Dendritic cell treated with granulocyte-macrophage colony-stimulating factor and Interleukin-4, amounts not matched to agents 40 ng/mL and 50 ng/mL, for 4 days (primary cell): ENCODE data around the gene NUP58.
A peak's percentile ranks its signal among the peaks of the same experiment; 100 is the strongest.

ENCODE experiments used
- H3K27ac Mint-ChIP-seq: one replicate; pipeline ENCODE4 v1.8.0; 2022; ENCODE audit warnings: mild to moderate bottlenecking, mixed read lengths
- H3K27me3 Mint-ChIP-seq: one replicate; pipeline ENCODE4 v1.8.0; 2022; ENCODE audit warnings: mild to moderate bottlenecking, mixed read lengths
- H3K36me3 Mint-ChIP-seq: one replicate; pipeline ENCODE4 v1.8.0; 2022; ENCODE audit warnings: low read depth, mixed read lengths
- H3K4me1 Mint-ChIP-seq: one replicate; pipeline ENCODE4 v1.8.0; 2022; ENCODE audit warnings: low read depth, mixed read lengths
- H3K4me3 Mint-ChIP-seq: one replicate; pipeline ENCODE4 v1.8.0; 2022; ENCODE audit warnings: mild to moderate bottlenecking, moderate library complexity, mixed read lengths
- H3K9me3 Mint-ChIP-seq: one replicate; pipeline ENCODE4 v1.8.0; 2022; ENCODE audit warnings: mixed read lengths
- intact Hi-C: fragments of 100-400 bp; cut with micrococcal nuclease; formaldehyde crosslinking; loops from one replicate; pipeline ENCODE4 v1.15.0; 2022

Gene NUP58, protein sequence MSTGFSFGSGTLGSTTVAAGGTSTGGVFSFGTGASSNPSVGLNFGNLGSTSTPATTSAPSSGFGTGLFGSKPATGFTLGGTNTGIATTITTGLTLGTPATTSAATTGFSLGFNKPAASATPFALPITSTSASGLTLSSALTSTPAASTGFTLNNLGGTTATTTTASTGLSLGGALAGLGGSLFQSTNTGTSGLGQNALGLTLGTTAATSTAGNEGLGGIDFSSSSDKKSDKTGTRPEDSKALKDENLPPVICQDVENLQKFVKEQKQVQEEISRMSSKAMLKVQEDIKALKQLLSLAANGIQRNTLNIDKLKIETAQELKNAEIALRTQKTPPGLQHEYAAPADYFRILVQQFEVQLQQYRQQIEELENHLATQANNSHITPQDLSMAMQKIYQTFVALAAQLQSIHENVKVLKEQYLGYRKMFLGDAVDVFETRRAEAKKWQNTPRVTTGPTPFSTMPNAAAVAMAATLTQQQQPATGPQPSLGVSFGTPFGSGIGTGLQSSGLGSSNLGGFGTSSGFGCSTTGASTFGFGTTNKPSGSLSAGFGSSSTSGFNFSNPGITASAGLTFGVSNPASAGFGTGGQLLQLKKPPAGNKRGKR

DNA sequence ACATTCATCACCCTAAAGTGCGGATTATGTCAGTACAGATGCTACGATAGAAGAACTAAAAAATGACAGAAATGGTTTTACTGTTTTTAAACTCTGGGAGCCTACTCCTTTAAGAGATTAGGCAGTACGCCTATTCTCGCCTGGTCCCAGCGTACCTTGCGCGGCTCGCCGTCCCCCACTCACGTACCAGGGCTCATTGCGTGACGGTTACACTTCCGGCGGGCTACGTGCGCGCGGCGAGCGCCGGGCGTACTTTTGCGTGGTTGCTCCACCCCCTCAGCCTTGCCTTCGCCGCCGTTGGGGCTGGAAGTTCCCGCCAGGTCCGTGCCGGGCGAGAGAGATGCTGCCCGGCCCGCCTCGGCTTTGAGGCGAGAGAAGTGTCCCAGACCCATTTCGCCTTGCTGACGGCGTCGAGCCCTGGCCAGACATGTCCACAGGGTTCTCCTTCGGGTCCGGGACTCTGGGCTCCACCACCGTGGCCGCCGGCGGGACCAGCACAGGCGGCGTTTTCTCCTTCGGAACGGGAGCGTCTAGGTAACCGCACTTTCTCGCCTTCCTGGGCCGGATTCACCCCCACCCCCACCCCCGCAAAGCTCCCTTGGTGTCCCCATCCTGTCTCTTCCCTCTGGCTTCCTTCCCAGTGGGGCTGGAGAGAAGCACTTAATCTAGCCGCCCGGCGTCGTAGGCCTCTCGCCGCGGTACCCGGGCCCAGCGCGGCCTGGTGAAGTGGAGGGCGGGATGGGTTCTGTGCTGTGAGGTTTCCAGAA is at the start of gene NUP58:
TSS of gene NUP58 (plus strand) at position 279 of the 767 bp plus-strand sequence. CDS start at position 428, 149 bp downstream.
- peaks cover 8% of the 10 kb centered on the region for H3K27me3 Mint-ChIP-seq
- intact Hi-C loops = loop anchor here (1.0 to 10.0 kb wide), 3 partner anchors 14 to 1927 kb away; partner anchors contain the start of gene MTMR6
- peak within 1 kb of the TSS; percentile 89 for H3K27ac Mint-ChIP-seq
- H3K36me3 Mint-ChIP-seq = peaks cover 38% of the 10 kb centered on the region
- H3K4me1 Mint-ChIP-seq = peaks cover 50% of the 10 kb centered on the region
- peak within 1 kb of the TSS; percentile 86 for H3K4me3 Mint-ChIP-seq
- no peaks in the 10 kb centered on the region for H3K9me3 Mint-ChIP-seq

DNA sequence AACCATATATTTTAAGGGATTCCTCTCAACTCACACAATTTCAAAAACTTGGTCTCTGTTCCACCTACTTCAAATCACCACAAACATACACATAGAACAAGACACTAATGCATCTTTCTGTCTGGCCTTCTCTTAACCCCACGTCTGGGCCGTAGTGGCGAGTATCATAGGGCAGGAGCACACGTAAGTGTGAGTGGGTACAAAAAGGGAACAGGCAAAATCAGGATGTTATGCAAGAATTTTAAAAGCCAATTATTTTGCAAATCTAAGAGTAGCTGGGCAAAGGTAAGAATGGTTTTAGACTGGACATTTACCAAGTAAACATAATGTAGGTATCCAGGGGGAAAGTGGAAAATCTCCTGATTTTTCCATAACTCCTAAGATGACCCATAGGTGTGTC is 49.2 kb upstream of the NUP58 start:
- Mint-ChIP-seq H3K27me3 (no peaks in the 10 kb centered on the region), H3K4me1 (peaks cover 20% of the 10 kb centered on the region), H3K27ac (no peak overlapping the region), H3K9me3 (no peaks in the 10 kb centered on the region), H3K4me3 (no peak overlapping the region), H3K36me3 (peaks cover 62% of the 10 kb centered on the region)
- intact Hi-C loops = loop anchor here (5.0 to 10.0 kb wide), 2 partner anchors 80 to 767 kb away; no protein-coding TSS in a partner anchor

DNA sequence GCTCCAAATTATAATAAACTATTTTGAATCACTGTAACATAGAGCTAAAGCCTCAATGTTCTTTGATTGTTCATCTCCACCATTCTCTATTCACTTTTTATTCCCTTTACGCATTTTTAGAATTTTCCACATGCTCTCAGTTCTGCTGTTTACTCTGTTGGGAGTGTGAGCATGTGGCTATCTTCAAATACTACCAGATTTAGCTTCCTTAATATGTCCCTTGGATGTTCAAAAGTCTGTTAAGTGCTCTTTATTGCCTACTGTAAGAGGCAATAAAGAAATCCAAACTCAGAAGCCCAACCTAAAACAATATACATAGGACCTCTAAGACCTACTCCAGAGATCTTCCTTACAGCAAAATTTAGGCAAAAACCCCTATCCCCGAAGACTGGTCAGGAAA is 48.7 kb upstream of the NUP58 start:
- no peak overlapping the region for H3K27ac Mint-ChIP-seq
- no peaks in the 10 kb centered on the region for H3K9me3 Mint-ChIP-seq
- intact Hi-C loops = loop anchor here (5.0 to 10.0 kb wide), 2 partner anchors 80 to 768 kb away; no protein-coding TSS in a partner anchor
- H3K4me3 Mint-ChIP-seq = no peak overlapping the region
- no peaks in the 10 kb centered on the region for H3K27me3 Mint-ChIP-seq
- H3K4me1 Mint-ChIP-seq = peaks cover 20% of the 10 kb centered on the region
- peaks cover 67% of the 10 kb centered on the region for H3K36me3 Mint-ChIP-seq

DNA sequence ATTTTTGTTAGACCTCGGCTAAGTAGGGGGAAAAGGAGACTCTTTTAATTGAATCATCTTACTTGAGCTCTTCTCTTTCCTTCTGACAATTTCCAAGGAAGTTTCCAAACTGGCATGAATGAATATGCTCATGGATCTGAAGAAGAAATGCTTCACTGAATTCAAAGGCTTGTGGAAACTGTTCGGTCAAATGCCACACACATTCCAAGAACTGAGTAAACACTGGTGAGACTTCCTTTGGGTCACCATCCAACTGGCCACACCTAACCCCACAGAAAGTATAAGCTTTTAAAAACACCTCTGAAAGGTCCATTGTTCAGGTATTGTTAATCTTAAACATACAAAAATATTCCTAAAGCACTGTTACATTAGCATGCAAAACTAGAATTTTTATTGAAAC is 47.7 kb upstream of the NUP58 start:
- H3K4me3 Mint-ChIP-seq = no peak overlapping the region
- H3K9me3 Mint-ChIP-seq = no peaks in the 10 kb centered on the region
- peaks cover 20% of the 10 kb centered on the region for H3K4me1 Mint-ChIP-seq
- H3K36me3 Mint-ChIP-seq = peaks cover 69% of the 10 kb centered on the region
- no peaks in the 10 kb centered on the region for H3K27me3 Mint-ChIP-seq
- H3K27ac Mint-ChIP-seq = no peak overlapping the region
- intact Hi-C loops = loop anchor here (5.0 to 10.0 kb wide), 2 partner anchors 79 to 769 kb away; no protein-coding TSS in a partner anchor

DNA sequence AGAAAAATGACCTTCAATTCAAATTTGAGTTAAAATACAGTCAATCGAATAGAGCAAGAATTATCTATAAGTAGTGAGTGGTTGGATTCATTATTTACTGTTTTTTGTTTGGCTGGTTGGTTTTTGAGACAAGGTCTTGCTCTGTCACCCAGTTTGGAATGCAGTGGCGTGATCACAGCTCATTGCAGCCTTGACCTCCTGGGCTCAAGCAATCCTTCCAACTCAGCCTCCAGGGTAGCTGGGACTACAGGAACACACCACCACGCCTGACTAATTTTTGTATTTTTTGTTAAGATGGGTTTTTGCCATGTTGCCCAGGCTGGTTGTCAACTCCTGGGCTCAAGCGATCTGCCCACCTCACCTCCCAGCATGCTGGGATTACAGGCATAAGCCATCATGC is 39.2 kb upstream of the NUP58 start:
- H3K4me1 Mint-ChIP-seq = no peaks in the 10 kb centered on the region
- intact Hi-C loops = no loop called here
- H3K4me3 Mint-ChIP-seq = no peak overlapping the region
- H3K27me3 Mint-ChIP-seq = no peaks in the 10 kb centered on the region
- H3K36me3 Mint-ChIP-seq = peaks cover 72% of the 10 kb centered on the region
- no peak overlapping the region for H3K27ac Mint-ChIP-seq
- no peaks in the 10 kb centered on the region for H3K9me3 Mint-ChIP-seq

DNA sequence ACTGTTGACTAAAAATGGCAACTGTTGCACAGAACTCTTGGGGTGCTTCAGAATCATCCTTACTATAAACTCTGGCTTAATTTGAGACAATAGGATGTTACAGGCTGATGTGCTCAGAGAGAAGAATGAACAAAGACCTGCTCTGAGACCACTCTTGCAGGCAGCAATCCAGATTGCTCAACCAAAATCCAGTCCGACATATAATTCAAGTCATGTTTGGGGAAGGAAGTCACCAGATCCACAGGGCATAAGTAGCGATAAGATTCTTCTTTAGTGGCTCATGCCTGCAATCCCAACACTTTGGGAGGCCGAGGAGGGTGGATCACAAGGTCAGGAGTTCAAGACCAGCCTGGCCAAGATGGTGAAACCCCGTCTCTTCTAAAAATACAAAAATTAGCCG is 34.7 kb upstream of the NUP58 start:
- Mint-ChIP-seq H3K9me3 (no peaks in the 10 kb centered on the region), H3K27ac (no peak overlapping the region), H3K4me3 (no peak overlapping the region), H3K27me3 (no peaks in the 10 kb centered on the region), H3K4me1 (peaks cover 13% of the 10 kb centered on the region), H3K36me3 (peaks cover 89% of the 10 kb centered on the region)
- intact Hi-C loops = loop anchor here (1.0 to 5.0 kb wide), 2 partner anchors 21 to 36 kb away; partner anchors contain the start of genes MTMR6 and NUP58

DNA sequence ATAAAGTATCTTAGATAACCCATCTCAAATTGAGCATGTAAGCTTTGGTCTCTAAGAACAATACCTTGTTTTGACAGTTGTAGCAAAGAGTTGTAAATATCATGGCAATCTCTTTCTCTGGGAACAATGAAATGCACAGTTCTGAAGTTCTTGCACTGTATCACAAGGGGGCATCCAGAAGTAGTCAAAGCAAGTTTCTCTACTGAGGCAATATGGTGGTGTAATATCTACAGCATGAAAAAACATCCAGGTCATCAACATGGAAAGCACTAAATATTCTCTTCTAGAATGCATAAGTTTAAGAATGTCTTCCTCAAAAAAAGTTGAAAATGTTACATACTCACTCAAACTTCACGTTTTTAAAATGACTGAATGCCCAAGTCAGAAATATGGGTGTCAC is 33.7 kb upstream of the NUP58 start:
- intact Hi-C loops = loop anchor here (1.0 to 5.0 kb wide), 2 partner anchors 20 to 35 kb away; partner anchors contain the start of genes MTMR6 and NUP58
- Mint-ChIP-seq H3K36me3 (peaks cover 87% of the 10 kb centered on the region), H3K4me1 (peaks cover 13% of the 10 kb centered on the region), H3K4me3 (no peak overlapping the region), H3K27ac (peak overlapping the region; percentile 39), H3K9me3 (no peaks in the 10 kb centered on the region), H3K27me3 (no peaks in the 10 kb centered on the region)

DNA sequence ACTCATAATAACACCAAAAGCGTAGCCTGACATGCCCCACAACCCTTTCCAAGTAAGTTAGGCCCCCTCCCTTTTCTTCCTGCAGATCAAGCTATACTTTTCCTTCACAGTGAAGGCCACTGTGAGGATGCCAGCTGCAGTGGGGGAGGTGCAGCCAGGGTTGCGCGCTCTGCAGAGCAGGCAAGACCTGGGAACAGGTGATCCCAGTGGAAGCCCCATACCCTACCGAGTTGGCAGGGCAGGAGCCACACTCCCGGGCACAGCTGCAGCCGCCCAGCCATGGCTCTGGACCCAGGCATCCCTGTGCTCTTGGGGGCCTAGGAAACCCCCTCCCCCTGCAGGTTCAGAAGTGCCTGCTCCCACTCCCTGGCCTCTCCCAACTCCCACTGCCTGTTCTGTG is 32.9 kb upstream of the NUP58 start:
- peaks cover 13% of the 10 kb centered on the region for H3K4me1 Mint-ChIP-seq
- peak overlapping the region; percentile 39 for H3K27ac Mint-ChIP-seq
- intact Hi-C loops = loop anchor here (5.0 kb wide), 1 partner anchor 34 kb away; the partner anchor contains the start of gene NUP58
- H3K27me3 Mint-ChIP-seq = no peaks in the 10 kb centered on the region
- no peaks in the 10 kb centered on the region for H3K9me3 Mint-ChIP-seq
- H3K4me3 Mint-ChIP-seq = no peak overlapping the region
- peaks cover 84% of the 10 kb centered on the region for H3K36me3 Mint-ChIP-seq

DNA sequence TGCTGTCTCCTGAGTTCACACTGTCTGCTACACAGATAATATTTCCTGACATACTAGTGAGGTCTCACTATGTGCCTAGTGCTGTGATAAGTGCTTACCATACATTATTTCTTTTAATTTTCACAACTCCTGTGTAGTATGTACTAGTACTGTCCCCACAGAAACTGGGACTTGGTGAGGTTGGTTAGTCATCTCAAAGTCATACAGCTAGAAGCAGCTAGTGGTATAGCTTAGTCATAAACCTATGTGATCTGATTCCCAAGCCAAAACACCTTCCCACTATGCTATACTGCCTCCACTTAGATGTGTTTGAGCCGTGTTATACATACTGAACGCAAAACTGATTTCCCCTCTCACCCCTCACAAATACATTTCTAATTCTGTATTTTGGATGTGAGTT is 24.7 kb upstream of the NUP58 start:
- Mint-ChIP-seq H3K27ac (no peak overlapping the region), H3K36me3 (peaks cover 29% of the 10 kb centered on the region), H3K27me3 (no peaks in the 10 kb centered on the region), H3K9me3 (no peaks in the 10 kb centered on the region), H3K4me1 (peaks cover 60% of the 10 kb centered on the region), H3K4me3 (no peak overlapping the region)
- intact Hi-C loops = no loop called here

DNA sequence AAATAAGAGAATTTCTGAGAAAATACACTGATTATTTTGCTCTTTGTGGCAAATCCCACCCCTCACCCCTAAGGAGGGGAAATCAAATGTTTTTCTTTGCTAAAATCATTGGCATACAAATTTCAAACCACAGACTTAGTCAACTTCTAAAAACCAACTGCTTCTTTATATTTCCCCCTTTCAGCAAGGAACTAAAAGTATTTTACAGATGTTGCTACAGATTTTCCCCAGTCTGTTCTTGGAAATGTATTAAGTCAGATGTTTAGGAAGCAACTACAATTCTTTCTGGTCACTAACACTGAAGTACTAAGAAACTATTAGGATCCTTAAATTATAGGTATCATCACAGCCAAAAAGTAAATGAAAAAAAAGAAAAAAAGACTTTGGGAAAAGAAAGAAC is 21.0 kb upstream of the NUP58 start:
- Mint-ChIP-seq H3K27me3 (no peaks in the 10 kb centered on the region), H3K27ac (peak overlapping the region; percentile 85), H3K4me3 (peak overlapping the region; percentile 66), H3K9me3 (no peaks in the 10 kb centered on the region), H3K36me3 (peaks cover 36% of the 10 kb centered on the region), H3K4me1 (peaks cover 89% of the 10 kb centered on the region)
- intact Hi-C loops = no loop called here

DNA sequence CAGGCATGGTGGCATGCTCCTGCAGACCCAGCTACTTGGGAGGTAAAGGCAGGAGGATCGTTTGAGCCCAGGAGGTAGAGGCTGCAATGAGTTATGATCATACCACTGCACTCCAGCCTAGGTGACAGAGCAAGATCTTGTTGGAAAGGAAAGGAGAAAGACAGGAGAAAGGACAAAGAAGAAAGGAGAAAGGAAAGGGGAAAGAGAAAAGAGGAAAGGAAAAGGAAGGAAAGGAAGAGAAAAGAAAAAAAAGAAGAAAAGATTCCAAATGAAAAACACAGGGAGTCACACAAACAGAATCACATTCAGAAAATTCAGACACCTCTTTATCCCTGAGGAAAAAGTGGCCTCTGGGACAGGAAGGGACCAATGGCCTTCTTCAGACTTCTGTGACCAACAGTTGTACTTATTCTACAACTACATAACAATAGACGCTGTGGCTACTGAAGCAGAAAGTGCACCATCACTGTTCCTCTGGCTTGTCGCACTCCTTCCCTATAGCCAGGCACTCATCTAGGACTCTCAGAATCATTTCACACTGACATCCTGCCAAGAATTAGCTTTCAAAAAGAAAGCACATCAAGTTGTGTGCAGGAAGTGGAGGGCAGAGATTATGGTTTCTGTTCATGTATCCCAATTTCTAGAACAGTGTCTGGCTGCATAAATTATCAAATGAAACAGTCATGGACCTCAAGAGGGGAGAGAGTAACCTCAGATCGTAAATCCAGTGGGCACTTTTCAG is 20.1 kb upstream of the NUP58 start:
- Mint-ChIP-seq H3K27me3 (no peaks in the 10 kb centered on the region), H3K9me3 (no peaks in the 10 kb centered on the region), H3K36me3 (peaks cover 42% of the 10 kb centered on the region), H3K27ac (peak overlapping the region; percentile 85), H3K4me1 (peaks cover 88% of the 10 kb centered on the region), H3K4me3 (peak overlapping the region; percentile 44)
- intact Hi-C loops = no loop called here

DNA sequence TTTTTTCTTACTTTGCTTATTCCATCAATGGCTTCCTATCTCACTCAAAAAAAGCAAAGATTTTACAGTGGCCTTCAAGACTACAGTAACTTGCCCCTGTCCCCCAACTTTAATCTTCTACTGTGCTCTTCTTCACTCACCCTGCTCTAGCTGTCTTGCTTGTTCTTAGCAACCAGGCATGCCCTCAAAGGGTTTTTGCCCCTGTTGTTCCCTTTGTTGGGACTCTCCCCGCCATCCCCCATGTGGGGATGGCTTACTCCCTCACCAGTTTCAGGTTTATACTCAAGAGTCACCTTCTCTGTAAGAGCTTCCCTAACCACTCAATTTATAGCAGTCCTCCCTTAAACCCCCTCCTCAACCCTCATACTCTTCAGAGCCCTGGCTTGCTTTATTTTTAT is 19.5 kb upstream of the NUP58 start:
- intact Hi-C loops = no loop called here
- Mint-ChIP-seq H3K4me1 (peaks cover 86% of the 10 kb centered on the region), H3K36me3 (peaks cover 45% of the 10 kb centered on the region)

DNA sequence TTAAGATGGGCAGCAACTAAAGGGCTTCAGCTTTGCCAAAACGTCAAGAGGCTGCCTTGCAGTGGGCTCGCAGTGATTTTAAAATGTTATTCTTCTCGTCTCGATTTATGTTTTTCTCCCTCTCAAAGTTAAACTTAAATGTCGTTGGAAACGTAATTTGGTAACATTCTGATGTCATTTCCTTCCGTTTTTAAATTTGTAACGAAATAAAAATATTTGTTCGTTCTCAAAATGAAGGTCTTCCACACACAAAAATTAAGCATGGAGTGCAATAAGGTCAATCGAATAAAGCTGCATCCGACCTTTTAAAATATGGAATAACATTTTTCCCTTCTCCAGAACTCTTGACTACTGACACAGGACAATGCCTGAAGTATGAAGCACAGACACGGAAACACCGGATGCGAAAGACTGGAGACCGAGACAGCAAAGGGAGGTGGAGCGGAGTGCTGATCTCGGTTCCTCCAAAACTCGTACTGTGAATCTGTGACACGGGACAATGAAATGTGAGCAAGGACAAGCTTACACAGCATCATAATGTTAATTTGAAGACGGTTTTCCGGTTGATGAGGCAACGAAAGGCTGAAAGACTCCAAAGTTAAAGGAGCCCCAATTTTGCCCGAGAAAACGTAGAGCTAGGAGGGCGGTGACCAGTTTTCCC is 15.0 kb upstream of the NUP58 start:
- Mint-ChIP-seq H3K36me3 (peaks cover 40% of the 10 kb centered on the region), H3K4me1 (peaks cover 54% of the 10 kb centered on the region), H3K27ac (peak overlapping the region; percentile 98)

More for the DNA sequence above, 19.5 kb upstream of the NUP58 start:
- Mint-ChIP-seq H3K4me3 (peak overlapping the region; percentile 10), H3K27me3 (no peaks in the 10 kb centered on the region), H3K9me3 (no peaks in the 10 kb centered on the region), H3K27ac (peak overlapping the region; percentile 85)

More for the DNA sequence above, 15.0 kb upstream of the NUP58 start:
- H3K4me3 Mint-ChIP-seq = peak overlapping the region; percentile 95
- H3K9me3 Mint-ChIP-seq = no peaks in the 10 kb centered on the region
- peaks cover 2% of the 10 kb centered on the region for H3K27me3 Mint-ChIP-seq
- intact Hi-C loops = no loop called here
